Stomach (tissue), 9 donors: ENCODE results near the gene NDUFV1. TPM values are rescaled to one million over a fixed set of nuclear protein-coding genes. Genes with fewer than 3 reads are reported as not detected.

Experiments
- DNase-seq, 2 donors: peaks; one replicate each; pipeline versions ENCODE4 v3.0.0 to v3.0.0-alpha.2; 2013 to 2019
- H3K27ac ChIP-seq, 5 donors: fragments of 200-600 bp in 4 of 5; sonication (generic) in 4 of 5; one replicate each; pipeline ENCODE4 v1.5.1; 2013 to 2019; ENCODE audit warnings: mild to moderate bottlenecking in 1 of 5, moderate library complexity in 1 of 5
- H3K27me3 ChIP-seq, 3 donors: fragments of 200-600 bp; sonication (generic); one replicate each; pipeline ENCODE4 v1.5.1; 2017 to 2019; ENCODE audit warnings: mixed run types in 1 of 3
- H3K36me3 ChIP-seq, 4 donors: fragments of 200-600 bp; sonication (generic); 1 replicate in 3 of 4; 2 replicates in 1 of 4; pipeline ENCODE4 v1.5.1; 2016 to 2019
- H3K4me1 ChIP-seq, 4 donors: fragments of 200-600 bp; sonication (generic); one replicate each; pipeline ENCODE4 v1.5.1; 2016 to 2019
- H3K4me3 ChIP-seq, 4 donors: fragments of 200-600 bp; sonication (generic) in 3 of 4; one replicate each; pipeline ENCODE4 v1.5.1; 2016 to 2019; ENCODE audit warnings: mild to moderate bottlenecking in 1 of 4
- H3K9me3 ChIP-seq, 4 donors: fragments of 200-600 bp; sonication (generic); one replicate each; pipeline ENCODE4 v1.5.1; 2016 to 2019
- CTCF ChIP-seq, 7 experiments: fragments of 450-650 bp in 4 of 7; fragments of 200-600 bp in 3 of 7; sonication (generic) in 3 of 7; IDR thresholded peaks; one replicate each; pipeline ENCODE4 v1.5.1; 2016 to 2019; ENCODE audit warnings: antibody characterized with exemption in 7 of 7, control low read depth in 2 of 7, mild to moderate bottlenecking in 1 of 7
- EP300 ChIP-seq: sonication (generic); formaldehyde crosslinking; IDR thresholded peaks from one replicate; pipeline ENCODE4 v1.6.1; 2017; ENCODE audit warnings: antibody characterized with exemption
- POLR2A ChIP-seq, 4 donors: fragments of 450-650 bp; IDR thresholded peaks; one replicate each; pipeline ENCODE4 v1.6.1; 2016; ENCODE audit warnings: antibody characterized with exemption in 4 of 4, control low read depth in 2 of 4, mild to moderate bottlenecking in 1 of 4, moderate library complexity in 1 of 4
- POLR2AphosphoS5 ChIP-seq, 3 donors: sonication (generic); formaldehyde crosslinking; IDR thresholded peaks; one replicate each; pipeline ENCODE4 v1.6.1; 2016; ENCODE audit warnings: antibody characterized with exemption in 3 of 3
- WGBS, 5 donors: extraction: QIAGEN DNeasy Blood & Tissue Kit in 3 of 5; methylation state at CpG; one replicate each; pipeline versions ENCODE4 v1.1.5 to v1.1.7; 2013 to 2018; 5-methylcytosine and 5-hydroxymethylcytosine counted together
- intact Hi-C: fragments of 100-400 bp; cut with DNase I; formaldehyde crosslinking; loops from one replicate; pipeline ENCODE4 v1.15.1; 2023; ENCODE audit warnings: low total_unique reads
- polyA plus RNA-seq, 3 donors: library from polyadenylated mRNA; stranded (reverse); fragments of 200-250 nt; gene quantifications; one replicate each; pipeline ENCODE4 v1.2.3, GENCODE V29; 2013
- total RNA-seq, 5 donors: library from RNA; depleted of rRNA; stranded (reverse); fragments of >200 nt; gene quantifications; one replicate each; pipeline versions ENCODE4 v1.1.0 to v1.2.3, GENCODE V29; 2014 to 2016
- donor health status: healthy with polysubstance abuse.
- donor health status: Bipolar disorder and iron deficiency.
- donor health status: healthy.

Gene NDUFV1
- total and polyA plus RNA-seq, 8 donors, result 148 to 806 (median 200) TPM

- intact Hi-C loops, result no loop called here
- Histone ChIP-seq H3K27ac (no peak overlapping the region), H3K36me3 (no peaks in the 10 kb centered on the region), H3K4me1 (peaks cover 4 to 39% (median 14%) of the 10 kb centered on the region in 4 donors), H3K27me3 (peaks cover 0 to 59% (median 0%) of the 10 kb centered on the region in 3 donors), H3K4me3 (no peak overlapping the region), H3K9me3 (no peaks in the 10 kb centered on the region)
- TF ChIP-seq POLR2A (IDR thresholded peaks at IDR 0.05) (no peak), POLR2AphosphoS5 (IDR thresholded peaks at IDR 0.05) (no peak), CTCF (IDR thresholded peaks at IDR 0.05) (peak in 4 of 7 experiments; percentile 17 to 42 (median 39)), EP300 (no peak)
- peak; percentile 63 to 75 for DNase-seq
- WGBS, 5 donors, result 45 to 60% (median 57%) methylated on average over 5 to 12 of the region's 12 CpGs
Observed at GRCh38 chr11:67648140-67648795, 41.5 kb downstream of the NDUFV1 start.

- DNase-seq, result peak in 1 of 2 donors; percentile 12
- H3K27me3 ChIP-seq, result peaks cover 0 to 59% (median 0%) of the 10 kb centered on the region in 3 donors
- H3K9me3 ChIP-seq, result no peaks in the 10 kb centered on the region
- peaks cover 4 to 41% (median 14%) of the 10 kb centered on the region in 4 donors for H3K4me1 ChIP-seq
- no peak overlapping the region for H3K4me3 ChIP-seq
- no peak overlapping the region for H3K27ac ChIP-seq
- intact Hi-C loops, result no loop called here
- WGBS, 5 donors, result 59 to 82% (median 76%) methylated on average over 7 to 12 of the region's 12 CpGs
- TF ChIP-seq EP300 (no peak), POLR2AphosphoS5 (IDR thresholded peaks at IDR 0.05) (no peak), CTCF (IDR thresholded peaks at IDR 0.05) (no peak), POLR2A (IDR thresholded peaks at IDR 0.05) (no peak)
- no peaks in the 10 kb centered on the region for H3K36me3 ChIP-seq
Observed at GRCh38 chr11:67648796-67649613, 42.3 kb downstream of the NDUFV1 start.

GRCh38 chr11:67649634-67650510 lies 43.1 kb downstream of the NDUFV1 start:
- H3K27me3 ChIP-seq, result peaks cover 0 to 59% (median 0%) of the 10 kb centered on the region in 3 donors
- intact Hi-C loops, result no loop called here
- peaks cover 4 to 41% (median 14%) of the 10 kb centered on the region in 4 donors for H3K4me1 ChIP-seq
- no peak for TF ChIP-seq CTCF (IDR thresholded peaks at IDR 0.05)
- no peaks in the 10 kb centered on the region for H3K9me3 ChIP-seq
- no peaks in the 10 kb centered on the region for H3K36me3 ChIP-seq
- H3K4me3 ChIP-seq, result peak overlapping the region; percentile 29 to 45 (median 40)
- DNase-seq, result no peak
- H3K27ac ChIP-seq, result peak overlapping the region; percentile 71 to 84 (median 75)
- 70 to 78% (median 74%) methylated on average over 22 of the region's 22 CpGs for WGBS, 5 donors
